ENCODE measurements around the gene LPXN.

DNA sequence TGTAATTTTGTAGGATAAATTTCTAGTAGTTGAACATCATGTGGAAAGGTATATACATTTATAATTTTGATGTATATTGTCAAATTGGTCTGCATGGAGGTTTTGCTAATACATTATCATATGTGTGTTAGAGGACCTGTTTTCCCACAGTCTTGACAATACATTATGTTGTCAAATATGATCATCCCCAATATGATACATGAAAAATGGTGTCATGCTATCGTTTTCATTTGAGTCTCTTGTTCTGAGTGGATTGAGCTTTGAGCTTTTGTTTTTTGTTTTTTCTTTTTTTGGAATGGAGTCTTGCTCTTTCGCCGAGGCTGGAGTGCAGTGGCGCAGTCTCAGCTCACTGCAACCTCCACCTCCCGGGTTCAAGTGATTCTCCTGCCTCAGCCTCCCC lies 32.7 kb upstream of the LPXN start:
- TF ChIP-seq, protein P1, sequence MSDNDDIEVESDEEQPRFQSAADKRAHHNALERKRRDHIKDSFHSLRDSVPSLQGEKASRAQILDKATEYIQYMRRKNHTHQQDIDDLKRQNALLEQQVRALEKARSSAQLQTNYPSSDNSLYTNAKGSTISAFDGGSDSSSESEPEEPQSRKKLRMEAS (IDR thresholded peaks at IDR 0.05) = no peak
- TF ChIP-seq, protein P2, sequence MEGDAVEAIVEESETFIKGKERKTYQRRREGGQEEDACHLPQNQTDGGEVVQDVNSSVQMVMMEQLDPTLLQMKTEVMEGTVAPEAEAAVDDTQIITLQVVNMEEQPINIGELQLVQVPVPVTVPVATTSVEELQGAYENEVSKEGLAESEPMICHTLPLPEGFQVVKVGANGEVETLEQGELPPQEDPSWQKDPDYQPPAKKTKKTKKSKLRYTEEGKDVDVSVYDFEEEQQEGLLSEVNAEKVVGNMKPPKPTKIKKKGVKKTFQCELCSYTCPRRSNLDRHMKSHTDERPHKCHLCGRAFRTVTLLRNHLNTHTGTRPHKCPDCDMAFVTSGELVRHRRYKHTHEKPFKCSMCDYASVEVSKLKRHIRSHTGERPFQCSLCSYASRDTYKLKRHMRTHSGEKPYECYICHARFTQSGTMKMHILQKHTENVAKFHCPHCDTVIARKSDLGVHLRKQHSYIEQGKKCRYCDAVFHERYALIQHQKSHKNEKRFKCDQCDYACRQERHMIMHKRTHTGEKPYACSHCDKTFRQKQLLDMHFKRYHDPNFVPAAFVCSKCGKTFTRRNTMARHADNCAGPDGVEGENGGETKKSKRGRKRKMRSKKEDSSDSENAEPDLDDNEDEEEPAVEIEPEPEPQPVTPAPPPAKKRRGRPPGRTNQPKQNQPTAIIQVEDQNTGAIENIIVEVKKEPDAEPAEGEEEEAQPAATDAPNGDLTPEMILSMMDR (IDR thresholded peaks at IDR 0.05) = no peak
- TF ChIP-seq POLR2A (IDR thresholded peaks at IDR 0.05; ENCODE audit: low read length) = no peak
- no peak for TF ChIP-seq RFX5 (IDR thresholded peaks at IDR 0.05)
- TF ChIP-seq KDM5A (IDR thresholded peaks at IDR 0.05) = no peak
- no peak for TF ChIP-seq HOXB5 (CRISPR knock-in tag; IDR thresholded peaks at IDR 0.05)
- TF ChIP-seq, protein P3, sequence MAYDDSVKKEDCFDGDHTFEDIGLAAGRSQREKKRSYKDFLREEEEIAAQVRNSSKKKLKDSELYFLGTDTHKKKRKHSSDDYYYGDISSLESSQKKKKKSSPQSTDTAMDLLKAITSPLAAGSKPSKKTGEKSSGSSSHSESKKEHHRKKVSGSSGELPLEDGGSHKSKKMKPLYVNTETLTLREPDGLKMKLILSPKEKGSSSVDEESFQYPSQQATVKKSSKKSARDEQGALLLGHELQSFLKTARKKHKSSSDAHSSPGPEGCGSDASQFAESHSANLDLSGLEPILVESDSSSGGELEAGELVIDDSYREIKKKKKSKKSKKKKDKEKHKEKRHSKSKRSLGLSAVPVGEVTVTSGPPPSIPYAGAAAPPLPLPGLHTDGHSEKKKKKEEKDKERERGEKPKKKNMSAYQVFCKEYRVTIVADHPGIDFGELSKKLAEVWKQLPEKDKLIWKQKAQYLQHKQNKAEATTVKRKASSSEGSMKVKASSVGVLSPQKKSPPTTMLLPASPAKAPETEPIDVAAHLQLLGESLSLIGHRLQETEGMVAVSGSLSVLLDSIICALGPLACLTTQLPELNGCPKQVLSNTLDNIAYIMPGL (CRISPR knock-in tag; IDR thresholded peaks at IDR 0.05; ENCODE audit: borderline replicate concordance) = no peak
- no peak for TF ChIP-seq RAD21 (conservative IDR thresholded peaks at IDR 0.05 in 1 of 2, IDR thresholded peaks at IDR 0.05 in 1 of 2)
- no peak for TF ChIP-seq CBX8 (IDR thresholded peaks at IDR 0.05)
- no peak for TF ChIP-seq CEBPB (IDR thresholded peaks at IDR 0.05)
- TF ChIP-seq ZC3H11A (IDR thresholded peaks at IDR 0.05) = no peak

Data from A549 (cell line).